Calu3 (cell line): Measurements from ENCODE around the gene ANO2. TPM values are rescaled to one million over a fixed set of nuclear protein-coding genes. Genes with fewer than 3 reads are reported as not detected.

Experiments
- BruUV-seq: library from RNA; stranded (reverse); fragments of 400-500 nt; replicated peaks from 2 replicates; lab custom pipeline; 2021; lab: Mats Ljungman, UMichigan
- CTCF ChIA-PET: fragments of 300-600 bp; sonication (Branson Sonifier 250); formaldehyde crosslinking; loops from one replicate; lab custom pipeline; 2022; ENCODE audit warnings: antibody characterized with exemption; lab: Charles Lee
- DNase-seq: peaks from one replicate; pipeline ENCODE4 v3.0.0; 2022
- H3K27ac Mint-ChIP-seq: one replicate; pipeline ENCODE4 v1.8.0; 2022; ENCODE audit warnings: mixed read lengths; ENCODE audit not compliant: unreplicated experiment
- H3K27me3 Mint-ChIP-seq: one replicate; pipeline ENCODE4 v1.8.0; 2022; ENCODE audit warnings: mixed read lengths; ENCODE audit not compliant: unreplicated experiment
- H3K36me3 Mint-ChIP-seq: one replicate; pipeline ENCODE4 v1.8.0; 2022; ENCODE audit warnings: mild to moderate bottlenecking, moderate library complexity, mixed read lengths; ENCODE audit not compliant: insufficient read depth, unreplicated experiment
- H3K4me1 Mint-ChIP-seq: one replicate; pipeline ENCODE4 v1.8.0; 2022; ENCODE audit warnings: mild to moderate bottlenecking, low read depth, mixed read lengths; ENCODE audit not compliant: unreplicated experiment
- H3K4me3 Mint-ChIP-seq: one replicate; pipeline ENCODE4 v1.8.0; 2022; ENCODE audit warnings: mild to moderate bottlenecking, low read depth, moderate library complexity, mixed read lengths; ENCODE audit not compliant: unreplicated experiment
- H3K9me3 Mint-ChIP-seq: one replicate; pipeline ENCODE4 v1.8.0; 2022; ENCODE audit warnings: low read depth, mixed read lengths; ENCODE audit not compliant: unreplicated experiment
- intact Hi-C: fragments of 100-400 bp; cut with micrococcal nuclease; formaldehyde crosslinking; loops from one replicate; pipeline ENCODE4 v1.10.0; 2022; ENCODE audit not compliant: unreplicated experiment
- total RNA-seq: library from RNA; stranded (reverse); gene quantifications from 2 replicates; pipeline ENCODE4 v1.2.3, GENCODE V29; 2022
- TF ChIP-seq, protein P1 (sequence below): fragments of 200-600 bp; IDR thresholded peaks from one replicate; pipeline ENCODE4 v1.8.0; 2022; ENCODE audit warnings: antibody characterized with exemption; ENCODE audit not compliant: unreplicated experiment

Gene ANO2
- total RNA-seq, 1 experiment from 2014 or later = not detected

GRCh38 chr12:5884866-5885265 is 60.2 kb downstream of the ANO2 start:
- CTCF ChIA-PET = no interaction called here
- intact Hi-C loops = no loop called here
- H3K4me1 Mint-ChIP-seq = no peaks in the 10 kb centered on the region
- H3K27ac Mint-ChIP-seq = no peak overlapping the region
- no peaks in the 10 kb centered on the region for H3K36me3 Mint-ChIP-seq
- BruUV-seq = no TSS peak
- peaks cover 25% of the 10 kb centered on the region for H3K27me3 Mint-ChIP-seq
- TF ChIP-seq, protein P1, sequence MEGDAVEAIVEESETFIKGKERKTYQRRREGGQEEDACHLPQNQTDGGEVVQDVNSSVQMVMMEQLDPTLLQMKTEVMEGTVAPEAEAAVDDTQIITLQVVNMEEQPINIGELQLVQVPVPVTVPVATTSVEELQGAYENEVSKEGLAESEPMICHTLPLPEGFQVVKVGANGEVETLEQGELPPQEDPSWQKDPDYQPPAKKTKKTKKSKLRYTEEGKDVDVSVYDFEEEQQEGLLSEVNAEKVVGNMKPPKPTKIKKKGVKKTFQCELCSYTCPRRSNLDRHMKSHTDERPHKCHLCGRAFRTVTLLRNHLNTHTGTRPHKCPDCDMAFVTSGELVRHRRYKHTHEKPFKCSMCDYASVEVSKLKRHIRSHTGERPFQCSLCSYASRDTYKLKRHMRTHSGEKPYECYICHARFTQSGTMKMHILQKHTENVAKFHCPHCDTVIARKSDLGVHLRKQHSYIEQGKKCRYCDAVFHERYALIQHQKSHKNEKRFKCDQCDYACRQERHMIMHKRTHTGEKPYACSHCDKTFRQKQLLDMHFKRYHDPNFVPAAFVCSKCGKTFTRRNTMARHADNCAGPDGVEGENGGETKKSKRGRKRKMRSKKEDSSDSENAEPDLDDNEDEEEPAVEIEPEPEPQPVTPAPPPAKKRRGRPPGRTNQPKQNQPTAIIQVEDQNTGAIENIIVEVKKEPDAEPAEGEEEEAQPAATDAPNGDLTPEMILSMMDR = no peak
- no peak overlapping the region for H3K4me3 Mint-ChIP-seq
- H3K9me3 Mint-ChIP-seq = no peaks in the 10 kb centered on the region
- DNase-seq = no peak

GRCh38 chr12:5884285-5884684 is 60.8 kb downstream of the ANO2 start:
- intact Hi-C loops = no loop called here
- Mint-ChIP-seq H3K36me3 (no peaks in the 10 kb centered on the region), H3K4me1 (no peaks in the 10 kb centered on the region), H3K27ac (no peak overlapping the region), H3K4me3 (no peak overlapping the region), H3K9me3 (no peaks in the 10 kb centered on the region), H3K27me3 (peaks cover 25% of the 10 kb centered on the region)
- BruUV-seq = no TSS peak
- TF ChIP-seq, protein P1 = no peak
- DNase-seq = no peak
- CTCF ChIA-PET = no interaction called here

GRCh38 chr12:5882511-5883190 is 62.4 kb downstream of the ANO2 start:
- H3K4me3 Mint-ChIP-seq = no peak overlapping the region
- no peaks in the 10 kb centered on the region for H3K9me3 Mint-ChIP-seq
- no peak for DNase-seq
- H3K27ac Mint-ChIP-seq = no peak overlapping the region
- H3K4me1 Mint-ChIP-seq = no peaks in the 10 kb centered on the region
- CTCF ChIA-PET = interaction anchor here (0.7 kb wide), 1 partner anchor 1069 kb away, joined by 3 read pairs; no protein-coding TSS in a partner anchor
- peaks cover 25% of the 10 kb centered on the region for H3K27me3 Mint-ChIP-seq
- TF ChIP-seq, protein P1 = no peak
- no peaks in the 10 kb centered on the region for H3K36me3 Mint-ChIP-seq
- intact Hi-C loops = no loop called here
- BruUV-seq = no TSS peak

GRCh38 chr12:5881666-5882065 is 63.4 kb downstream of the ANO2 start:
- Mint-ChIP-seq H3K27ac (no peak overlapping the region), H3K4me1 (no peaks in the 10 kb centered on the region), H3K36me3 (no peaks in the 10 kb centered on the region), H3K4me3 (no peak overlapping the region), H3K9me3 (no peaks in the 10 kb centered on the region), H3K27me3 (peaks cover 23% of the 10 kb centered on the region)
- intact Hi-C loops = no loop called here
- BruUV-seq = no TSS peak
- no peak for DNase-seq
- CTCF ChIA-PET = no interaction called here
- TF ChIP-seq, protein P1 = no peak
